HL-60/S4 treated with phorbol 12-myristate 13-acetate at 8.2 ng/mL for 4 days and 3 days (cell line): Measurements from ENCODE around the gene FGD5.

Experiments used
- in situ Hi-C: fragments of 300-500 bp; cut with MboI; formaldehyde crosslinking; loops from 2 replicates; pipeline ENCODE4 v1.15.0; 2022; ENCODE audit warnings: low sequenced_read_pairs

The FGD5 gene

DNA sequence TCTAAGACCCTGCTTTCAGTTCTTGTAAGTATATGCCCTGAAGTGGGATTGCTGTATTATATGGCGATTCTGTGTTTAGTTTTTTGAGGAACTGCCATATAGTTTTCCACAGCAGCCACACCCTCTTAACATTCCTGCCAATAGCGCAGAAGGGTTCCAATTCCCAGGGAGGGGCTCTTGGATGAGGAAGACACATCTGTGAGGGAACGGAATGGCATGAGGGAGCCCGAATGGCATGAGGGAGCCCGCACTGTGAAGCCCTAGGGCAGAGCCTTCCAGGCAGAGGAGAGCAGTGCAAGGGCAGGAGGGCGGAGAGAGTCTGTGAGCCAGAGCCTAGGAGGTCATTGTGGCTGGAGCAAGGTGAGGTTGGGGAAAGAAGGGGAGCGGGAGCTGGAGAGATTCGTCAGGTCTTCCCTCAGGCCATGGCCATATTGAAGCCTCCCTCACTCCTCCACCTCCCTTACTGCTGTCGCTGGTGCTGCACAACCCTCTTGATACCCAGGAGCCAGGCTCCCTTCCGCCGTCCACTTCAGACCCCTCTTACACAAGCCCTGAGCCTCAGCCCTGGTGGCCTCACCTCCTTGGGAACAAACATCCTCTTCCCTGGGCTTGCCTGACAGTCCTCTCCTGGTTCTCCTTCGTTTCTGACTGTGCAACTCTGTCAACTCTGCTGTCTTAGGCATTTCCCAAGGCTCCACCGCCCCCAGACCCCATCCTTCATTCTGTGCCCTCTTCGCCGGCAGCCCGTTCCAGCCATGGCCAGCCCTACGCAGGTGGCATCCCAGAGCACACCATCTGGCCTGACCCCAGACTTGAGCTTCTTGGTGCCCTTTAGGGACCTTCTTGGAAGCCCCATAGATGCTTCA, 51.4 kb downstream of the FGD5 start:
- in situ Hi-C loops, result no loop called here

DNA sequence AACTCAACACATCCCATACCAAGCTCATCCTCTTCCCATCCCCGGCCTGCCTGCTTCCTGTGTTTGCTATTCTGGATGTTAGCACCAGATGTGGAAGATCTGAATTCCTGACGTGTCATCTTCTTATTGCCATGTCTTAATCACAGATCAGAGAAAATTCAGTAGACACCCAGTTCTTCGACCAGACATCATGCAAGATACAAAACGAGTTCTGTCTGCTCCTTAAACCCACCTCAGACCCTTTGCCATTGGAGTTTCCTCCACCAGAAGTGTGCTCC, 52.0 kb downstream of the FGD5 start:
- in situ Hi-C loops, result no loop called here

DNA sequence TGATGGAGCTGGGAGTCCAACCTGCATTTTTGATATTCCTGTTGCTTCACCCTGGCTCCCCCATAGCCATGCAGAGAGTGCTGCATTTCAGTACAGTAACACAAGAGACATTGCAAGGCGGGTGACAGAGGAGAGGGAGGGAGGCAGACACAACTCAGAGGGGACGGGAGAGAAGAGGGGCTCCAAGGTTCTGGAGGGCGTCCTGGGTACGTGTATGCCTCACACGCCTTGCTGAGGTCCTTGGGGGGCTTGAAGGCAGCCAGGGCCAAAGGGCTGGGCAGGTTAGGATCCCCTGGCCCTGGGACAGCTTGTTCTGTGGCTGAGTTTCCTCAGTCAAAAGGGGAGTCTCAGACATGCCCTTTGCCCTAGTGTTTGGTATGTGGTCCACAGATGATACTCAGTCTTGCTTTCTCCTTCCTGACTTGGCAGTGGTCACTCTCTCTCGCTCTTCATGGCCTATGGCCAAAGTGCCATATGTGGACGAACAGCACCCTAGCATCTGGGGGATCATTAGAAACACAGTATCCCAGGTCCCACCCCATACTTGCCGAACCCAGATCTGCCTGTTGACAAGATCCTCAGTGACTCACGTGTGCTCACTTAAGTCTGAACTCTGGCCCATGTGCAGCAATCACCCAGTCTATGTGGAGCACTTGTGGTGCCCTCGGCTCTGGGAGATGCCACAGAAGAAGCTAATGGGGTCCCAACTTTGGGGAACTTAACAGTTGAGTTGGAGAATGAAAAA, 52.9 kb downstream of the FGD5 start:
- in situ Hi-C loops, result no loop called here

DNA sequence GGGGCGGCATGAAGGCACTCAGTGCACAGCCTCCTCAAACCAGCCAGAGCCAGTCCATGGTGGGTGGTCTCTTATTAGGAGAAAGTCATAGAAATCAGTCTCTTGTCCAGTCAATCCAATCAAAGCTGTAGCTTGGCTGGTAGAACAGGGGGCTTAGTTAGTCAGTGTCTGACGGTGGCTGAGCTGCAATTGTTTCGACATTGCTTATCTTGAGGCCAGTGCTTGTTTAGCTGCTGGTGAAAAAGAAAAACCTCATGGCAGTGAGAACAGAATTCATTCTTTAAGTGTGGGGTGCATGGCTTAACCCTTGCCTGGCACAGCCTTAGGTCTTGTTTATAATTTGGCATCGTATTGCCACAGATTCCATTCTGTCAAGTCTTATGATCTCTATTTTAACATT, 53.9 kb downstream of the FGD5 start:
- in situ Hi-C loops, result no loop called here

DNA sequence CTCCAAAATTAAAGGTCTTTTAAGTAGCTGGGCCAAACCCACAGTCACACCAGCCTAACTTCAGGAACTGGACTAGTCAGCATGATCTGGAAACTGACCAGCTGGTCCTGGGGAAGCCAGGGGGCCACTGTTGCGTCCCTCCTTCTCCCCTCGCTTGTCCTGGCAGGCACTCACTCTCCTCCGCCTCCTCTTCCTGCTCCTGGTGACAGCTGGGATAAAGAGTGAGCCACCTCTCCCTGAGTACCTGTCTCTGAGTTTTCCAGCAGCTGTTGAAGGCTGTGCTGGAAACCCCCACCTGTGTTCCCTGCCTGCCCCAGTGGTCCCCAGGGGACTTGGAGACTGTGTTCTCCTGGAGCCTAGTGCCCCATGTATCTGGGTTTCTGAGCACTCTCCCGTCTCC, 56.0 kb downstream of the FGD5 start:
- in situ Hi-C loops, result no loop called here

DNA sequence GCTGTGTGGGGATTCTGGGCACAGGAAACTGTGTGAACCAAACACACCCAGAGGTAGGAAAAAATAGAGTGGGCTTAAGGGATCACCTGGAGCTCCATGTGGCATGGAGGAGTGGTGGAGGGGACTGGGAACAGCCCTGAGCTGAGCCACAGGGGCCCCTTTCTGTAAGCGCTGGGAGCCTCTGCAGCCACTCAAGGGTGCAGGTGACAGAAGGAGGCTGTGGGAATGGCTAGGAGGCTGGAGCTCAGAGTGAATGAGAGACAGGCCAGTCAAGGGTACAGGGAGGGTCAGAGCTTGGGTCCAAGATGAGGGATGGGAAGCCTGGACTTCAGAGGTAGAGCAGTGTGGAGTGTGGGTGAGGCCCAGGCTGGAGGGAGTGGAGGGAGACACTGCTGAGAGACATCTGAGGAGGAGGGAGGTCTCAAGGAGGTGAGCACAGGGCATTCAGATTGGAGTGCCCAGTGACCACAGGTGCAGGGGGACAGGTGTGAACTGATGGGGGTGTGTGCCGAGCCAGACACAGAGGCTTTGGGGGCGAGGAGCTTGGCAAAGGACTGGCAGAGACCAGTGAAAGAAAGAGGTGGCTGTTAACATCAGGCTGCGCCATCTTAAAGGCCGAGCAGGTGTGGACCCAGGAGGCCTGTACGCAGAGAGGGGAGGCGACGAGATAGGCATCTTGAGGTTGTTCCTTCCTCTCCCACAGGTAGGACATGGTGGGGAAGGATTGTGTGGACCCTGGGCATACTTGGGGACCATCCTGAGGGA, 56.8 kb downstream of the FGD5 start:
- in situ Hi-C loops, result no loop called here

DNA sequence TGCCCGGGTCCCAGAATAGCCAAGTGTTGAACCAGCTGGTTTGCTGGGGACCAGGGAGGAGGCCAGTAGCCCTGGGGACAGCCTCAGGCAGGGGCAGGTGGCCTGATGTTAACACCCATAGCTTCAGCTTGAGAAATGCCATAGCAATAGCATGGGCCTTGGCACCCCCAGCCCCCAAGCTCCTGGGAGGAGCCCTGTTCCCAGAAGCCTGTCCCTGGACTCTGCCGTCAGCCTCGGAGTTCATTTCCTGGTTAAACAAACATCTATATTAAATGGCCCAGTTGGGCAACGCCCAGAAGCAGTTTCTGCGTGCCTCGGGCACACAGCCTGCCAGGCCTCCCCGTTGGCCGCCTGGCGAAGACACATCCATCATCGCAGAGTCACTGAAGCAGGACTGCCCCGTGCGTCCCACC, 58.2 kb downstream of the FGD5 start:
- in situ Hi-C loops, result no loop called here

DNA sequence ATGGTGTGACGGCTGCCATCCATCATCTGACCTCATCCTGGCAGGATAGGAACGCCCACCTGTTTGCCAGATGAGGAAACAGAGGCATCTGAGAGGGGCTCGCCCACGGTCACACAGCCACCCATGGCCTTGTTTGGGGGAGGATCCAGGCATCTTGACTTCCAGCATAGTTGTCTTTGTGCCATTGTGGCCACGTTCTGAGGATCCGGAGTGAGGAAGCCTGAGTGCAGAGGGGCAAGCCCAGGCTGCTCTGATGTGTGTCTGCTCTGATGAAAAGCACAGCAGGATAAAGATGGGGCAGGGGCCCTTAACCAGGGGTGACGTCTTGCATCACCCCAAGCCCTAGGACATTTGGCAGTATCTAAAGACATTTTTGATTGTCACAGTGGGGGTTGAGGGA, 58.7 kb downstream of the FGD5 start:
- in situ Hi-C loops, result no loop called here

DNA sequence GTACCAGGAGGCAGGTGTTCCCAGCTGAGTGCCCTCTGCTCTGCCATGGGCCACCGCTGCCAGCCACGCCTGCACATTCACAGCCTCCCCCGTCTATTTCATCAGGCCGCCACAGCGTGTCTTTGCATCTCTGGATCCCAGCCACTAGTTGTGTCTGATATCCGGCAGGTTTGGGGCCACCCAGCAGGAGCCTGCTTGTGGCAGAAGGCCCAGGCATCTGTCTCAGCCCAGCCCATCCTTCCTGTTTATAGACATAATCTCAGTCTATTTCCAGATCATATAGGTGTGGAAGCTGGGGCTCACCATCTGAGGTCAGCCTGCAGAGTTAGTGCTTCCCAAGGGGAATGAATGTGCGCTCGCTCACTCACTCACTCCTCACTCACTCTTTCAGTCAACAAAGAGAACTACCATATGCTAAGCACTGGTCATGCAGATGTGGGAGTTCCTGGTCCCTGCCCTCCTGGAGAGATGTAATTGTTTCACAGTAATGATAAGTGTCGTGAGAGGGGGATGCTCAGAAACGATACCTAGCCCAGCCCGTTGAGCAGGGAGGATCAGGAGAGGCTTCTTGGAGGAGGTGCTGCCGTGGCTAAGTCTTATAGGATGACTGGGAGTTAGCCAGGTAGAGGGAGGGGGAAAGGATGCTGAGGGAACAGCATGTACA, 60.6 kb downstream of the FGD5 start:
- in situ Hi-C loops, result no loop called here

DNA sequence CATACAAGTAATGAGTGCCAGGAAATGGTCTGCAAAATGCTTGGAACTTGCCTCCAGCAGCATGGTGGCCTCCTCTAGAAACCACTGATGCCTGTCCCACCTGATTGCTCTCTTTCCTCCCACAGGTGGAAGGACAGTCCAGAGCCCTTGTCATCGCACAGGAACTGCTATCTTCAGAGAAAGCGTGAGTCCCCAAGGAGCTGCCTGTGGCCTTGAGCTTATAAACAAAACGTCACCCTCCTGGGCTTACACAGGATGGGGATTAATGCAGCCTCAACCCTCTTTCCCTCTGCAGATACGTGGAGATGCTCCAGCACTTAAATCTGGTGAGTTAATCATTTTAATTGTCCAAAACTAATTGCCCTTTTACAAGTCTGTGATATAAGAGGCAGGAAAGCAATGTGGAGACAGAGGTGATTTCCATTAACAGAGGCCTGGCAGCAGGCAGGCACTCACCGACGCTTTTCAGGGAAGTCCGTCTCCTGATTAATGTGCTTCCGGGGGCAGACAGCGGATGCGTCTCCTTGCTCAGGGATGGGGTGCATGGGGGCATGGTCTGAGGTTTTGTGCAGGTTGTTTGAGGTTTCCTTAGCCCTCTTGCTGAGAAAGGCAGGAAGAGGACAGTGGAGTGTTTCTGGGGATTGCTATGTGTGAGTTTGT, 61.8 kb downstream of the FGD5 start:
- in situ Hi-C loops, result no loop called here

DNA sequence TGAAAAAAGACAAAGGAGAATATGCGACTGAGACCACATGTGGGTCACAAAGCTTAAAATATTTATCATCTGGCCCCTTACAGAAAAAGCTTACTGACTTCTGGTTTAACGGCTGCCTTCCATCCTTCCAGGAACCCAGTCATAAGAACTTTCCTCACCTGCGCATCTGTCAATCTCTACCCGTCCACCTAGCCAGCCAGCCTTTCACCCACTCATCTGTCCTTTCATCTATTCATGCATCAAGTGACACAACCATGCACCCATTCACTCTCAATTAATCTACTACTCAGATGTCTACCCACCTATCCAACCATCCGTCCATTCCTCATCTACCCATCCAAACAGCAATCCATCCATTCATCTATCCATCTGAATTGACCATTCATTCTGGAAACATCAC, 64.5 kb downstream of the FGD5 start:
- in situ Hi-C loops, result no loop called here

DNA sequence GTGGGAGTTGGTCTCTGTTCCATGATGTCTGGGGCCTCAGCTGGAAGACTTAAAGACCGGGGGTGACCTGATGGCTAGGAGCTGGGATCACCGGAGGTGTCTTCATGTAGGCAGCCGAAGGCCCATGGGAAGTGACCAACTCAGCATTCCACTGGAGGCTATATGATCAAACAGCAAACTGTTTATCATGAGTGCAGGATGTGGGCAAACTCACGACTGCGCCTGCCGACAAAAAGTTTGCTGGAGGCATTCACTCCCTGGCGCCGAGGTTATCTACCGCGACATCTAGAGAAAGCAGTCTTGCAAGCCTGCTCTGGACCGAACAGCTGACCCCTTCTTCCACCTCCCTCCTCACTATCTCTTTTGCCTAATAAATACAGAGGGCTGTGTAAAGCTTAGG, 65.9 kb downstream of the FGD5 start:
- in situ Hi-C loops, result no loop called here

DNA sequence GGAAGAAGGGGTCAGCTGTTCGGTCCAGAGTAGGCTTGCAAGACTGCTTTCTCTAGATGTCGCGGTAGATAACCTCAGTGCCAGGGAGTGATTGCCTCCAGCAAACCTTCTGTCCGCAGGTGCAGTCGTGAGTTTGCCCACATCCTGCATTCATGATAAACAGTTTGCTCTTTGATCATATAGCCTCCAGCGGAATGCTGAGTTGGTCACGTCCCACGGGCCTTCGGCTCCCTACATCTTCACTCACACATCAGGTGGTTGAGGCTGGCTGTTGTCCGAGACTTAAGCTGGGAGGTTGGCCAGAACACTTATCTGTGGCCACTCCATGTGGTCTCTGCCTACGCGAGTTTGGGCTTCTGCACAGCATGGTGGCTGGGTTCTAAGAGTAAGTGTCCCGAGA, 66.5 kb downstream of the FGD5 start:
- in situ Hi-C loops, result no loop called here

DNA sequence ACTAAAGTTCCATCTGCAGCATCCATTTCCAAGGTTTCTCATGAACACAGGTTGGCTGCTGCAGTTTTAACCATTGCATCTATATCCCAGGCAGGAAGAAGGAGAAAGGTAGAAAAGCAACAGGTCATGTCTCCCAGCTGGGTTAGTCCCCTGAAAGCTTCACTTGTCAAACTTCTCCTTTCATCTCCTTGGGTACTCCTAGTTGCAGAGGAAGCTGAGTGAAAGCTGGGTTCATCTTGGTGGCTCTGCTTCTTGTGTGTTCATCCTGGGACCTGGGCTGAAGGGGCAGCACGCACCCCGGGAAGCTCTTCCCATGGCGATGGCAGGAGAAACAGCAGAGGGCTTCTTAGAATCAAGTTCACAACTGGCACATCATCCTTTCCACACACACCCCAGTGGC, 67.3 kb downstream of the FGD5 start:
- in situ Hi-C loops, result no loop called here

DNA sequence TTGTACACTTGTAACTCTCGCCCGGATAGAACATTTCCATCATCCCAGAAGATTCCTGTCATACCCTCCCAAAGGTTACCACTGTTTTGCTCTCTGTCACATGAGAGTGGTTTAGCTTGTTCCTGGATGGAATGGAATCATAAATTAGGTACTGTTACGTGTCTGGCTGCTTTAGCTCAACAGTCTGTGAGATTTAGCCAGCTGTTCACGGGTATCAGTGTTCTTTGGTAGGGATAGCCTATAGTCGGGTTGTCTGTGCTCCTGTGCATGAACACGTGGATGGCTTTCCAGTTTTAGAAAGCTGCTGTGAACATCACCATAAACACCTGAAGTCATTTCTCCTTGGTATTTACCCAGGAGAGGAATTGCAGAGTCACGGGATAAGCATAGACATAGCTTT, 70.4 kb downstream of the FGD5 start:
- in situ Hi-C loops, result no loop called here

DNA sequence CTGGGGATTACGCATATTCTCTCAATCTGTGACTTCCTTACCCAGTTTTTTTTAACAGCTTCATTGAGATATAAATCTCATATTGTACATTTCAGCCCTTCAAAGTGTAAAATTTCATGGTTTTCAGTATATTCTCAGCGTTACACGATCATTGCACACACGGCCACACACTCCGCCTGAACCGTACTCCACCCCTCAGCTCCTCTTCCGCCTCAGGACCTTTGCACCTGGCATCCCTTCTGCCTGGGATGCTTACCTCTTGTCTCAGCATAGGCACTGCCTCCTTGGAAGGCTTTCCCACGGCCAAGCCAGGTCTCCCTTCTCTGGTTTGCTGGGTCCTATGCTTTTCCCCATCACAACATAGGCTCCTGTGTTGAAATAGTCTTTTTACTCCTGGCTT, 71.2 kb downstream of the FGD5 start:
- in situ Hi-C loops, result no loop called here

DNA sequence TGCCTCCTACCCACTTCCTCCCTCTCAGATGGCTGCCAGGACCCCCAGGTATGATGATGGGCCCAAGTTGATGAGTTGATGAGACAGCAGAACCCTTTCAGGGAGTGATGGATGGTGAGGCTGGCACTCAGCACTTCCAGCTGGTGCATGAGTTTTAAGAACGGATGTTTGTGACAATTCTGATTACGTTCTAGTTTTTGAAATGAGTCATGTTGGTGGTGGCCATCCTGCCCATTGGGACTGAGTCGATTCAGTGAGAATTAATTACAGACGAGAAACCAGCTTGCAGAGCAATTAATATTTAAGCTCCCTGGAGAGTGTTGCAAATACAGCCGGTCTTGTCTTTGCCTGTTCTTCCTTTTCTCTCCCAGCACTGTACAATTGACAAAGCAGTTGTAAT, 71.7 kb downstream of the FGD5 start:
- in situ Hi-C loops, result no loop called here

DNA sequence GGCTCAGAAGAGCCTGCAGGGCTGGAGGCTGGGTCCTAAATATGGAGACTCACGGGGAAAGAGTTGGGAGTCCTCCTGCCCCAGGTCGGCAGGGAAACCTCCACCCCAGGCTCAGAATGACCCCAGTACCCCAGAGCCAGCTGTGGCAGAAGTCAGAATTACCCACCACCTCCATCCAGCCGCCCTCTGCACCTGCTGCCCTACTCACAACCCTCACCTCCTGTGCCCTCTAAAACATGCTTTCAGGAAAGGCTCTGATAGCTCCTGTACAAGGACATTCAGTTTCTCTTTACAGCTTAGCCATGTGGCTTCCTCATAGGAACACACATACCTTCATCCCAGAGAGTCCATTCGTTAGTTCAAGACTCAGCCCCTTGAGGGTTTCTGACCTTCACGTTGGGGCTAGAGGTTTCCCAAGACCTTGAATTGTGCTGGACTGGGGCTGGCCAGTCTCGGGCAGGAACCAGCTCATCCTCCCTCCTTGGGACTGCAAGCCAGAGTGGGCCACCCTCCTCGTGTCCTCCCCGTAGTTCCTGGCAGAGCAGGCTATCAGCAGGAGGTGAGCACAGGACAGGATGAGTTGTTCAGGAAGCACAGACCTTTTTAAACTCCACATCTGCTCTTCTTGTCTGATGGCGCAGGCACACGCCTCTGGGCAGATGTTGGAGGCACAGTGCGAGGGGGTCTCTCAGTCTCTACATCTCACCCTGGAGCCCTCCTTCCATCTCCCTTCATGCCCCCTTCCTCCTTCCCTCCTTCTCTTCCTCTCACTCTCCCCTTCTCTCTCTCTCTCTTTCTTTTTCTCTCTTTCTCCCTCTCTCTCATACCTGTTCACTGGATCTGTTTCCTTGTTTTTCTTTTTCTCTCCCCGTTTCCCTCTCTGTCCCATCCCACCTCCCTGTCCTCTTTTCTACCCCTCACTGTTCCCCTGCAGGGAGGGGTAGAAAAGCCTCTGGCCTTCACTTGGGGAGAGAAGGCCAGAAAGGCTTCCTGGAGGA, 72.7 kb downstream of the FGD5 start:
- in situ Hi-C loops, result no loop called here

DNA sequence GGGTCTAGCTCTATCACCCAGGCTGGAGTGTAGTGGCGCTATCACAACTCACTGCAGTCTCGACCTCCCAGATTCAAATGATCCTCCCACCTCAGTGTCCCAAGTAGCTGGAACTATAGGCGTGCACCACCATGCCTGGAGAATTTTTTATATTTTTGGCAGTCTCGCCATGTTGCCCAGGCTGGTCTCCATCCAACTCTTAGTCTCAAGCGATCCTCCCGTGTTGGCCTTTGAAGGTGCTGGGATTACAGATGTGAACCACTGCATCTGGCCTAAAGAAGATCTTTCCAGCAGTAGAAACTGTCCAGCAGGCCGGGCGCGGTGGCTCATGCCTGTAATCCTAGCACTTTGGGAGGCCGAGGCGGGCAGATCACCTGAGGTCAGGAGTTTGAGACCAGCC, 73.5 kb downstream of the FGD5 start:
- in situ Hi-C loops, result no loop called here

DNA sequence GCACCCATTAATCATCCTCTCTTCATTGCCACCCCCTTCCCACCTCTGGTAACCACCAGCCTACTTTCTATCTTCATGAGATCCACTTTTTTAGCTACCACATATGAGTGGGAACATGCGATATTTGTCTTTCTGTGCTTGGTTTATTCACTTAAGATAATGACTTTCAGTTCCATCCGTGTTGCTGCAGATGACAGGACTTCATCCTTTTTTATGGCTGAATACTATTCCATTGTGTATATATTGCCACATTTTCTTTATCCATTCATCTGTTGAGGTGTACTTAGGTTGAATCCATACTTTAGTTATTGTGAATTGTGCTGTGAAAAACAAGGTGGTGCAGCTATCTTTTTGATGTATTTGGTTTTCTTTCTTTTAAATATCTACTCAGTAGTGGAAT, 75.3 kb downstream of the FGD5 start:
- in situ Hi-C loops, result no loop called here
